GM20000 (cell line): ENCODE data around the gene CCL23.
"Not testable (repeated sequence)": the region's sequence is repeated elsewhere in the genome, so short reads cannot be mapped to it uniquely, and the experiment has no call there.

Experiments
- DNase-seq: peaks from one replicate; pipeline ENCODE4 v3.0.0; 2012; ENCODE audit warnings: low spot score
- CTCF ChIP-seq: IDR thresholded peaks from 2 replicates; pipeline ENCODE4 v1.5.1; 2012; ENCODE audit warnings: mild to moderate bottlenecking, control low read depth; ENCODE audit errors: extremely low read depth, missing control alignments

CCL23 gene

GRCh38 chr17:36024106-36024869, 6.5 kb upstream of the CCL23 start:
- no peak for DNase-seq
- no peak for TF ChIP-seq CTCF

DNA sequence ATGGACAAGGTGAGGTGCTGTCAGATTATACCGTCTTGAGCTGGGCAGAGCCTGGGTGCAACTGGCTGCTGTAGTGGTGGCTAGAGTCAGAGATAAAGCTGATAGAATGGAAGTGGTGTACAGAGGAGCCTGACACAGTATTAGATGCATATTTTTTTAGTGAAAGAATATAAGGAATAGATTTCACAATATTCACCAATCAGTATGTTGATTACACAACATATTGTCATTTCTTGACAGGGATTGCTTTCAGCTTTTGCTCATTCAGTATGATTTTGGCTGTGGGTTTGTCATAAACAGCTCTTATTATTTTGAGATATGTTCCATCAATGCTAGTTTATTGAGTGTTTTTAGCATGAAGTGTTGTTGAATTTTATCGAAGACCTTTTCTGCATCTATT, 1.7 kb upstream of the CCL23 start:
- no peak for DNase-seq
- no peak for TF ChIP-seq CTCF

GRCh38 chr17:36016555-36016954, 1.2 kb downstream of the CCL23 start:
- TF ChIP-seq CTCF: no peak

GRCh38 chr17:36015895-36016294, 1.9 kb downstream of the CCL23 start:
- DNase-seq: not testable (repeated sequence)

More at GRCh38 chr17:36016555-36016954, 1.2 kb downstream of the CCL23 start:
- no peak for DNase-seq

GRCh38 chr17:36014946-36015345, 2.8 kb downstream of the CCL23 start:
- TF ChIP-seq CTCF: no peak
- no peak for DNase-seq

DNA sequence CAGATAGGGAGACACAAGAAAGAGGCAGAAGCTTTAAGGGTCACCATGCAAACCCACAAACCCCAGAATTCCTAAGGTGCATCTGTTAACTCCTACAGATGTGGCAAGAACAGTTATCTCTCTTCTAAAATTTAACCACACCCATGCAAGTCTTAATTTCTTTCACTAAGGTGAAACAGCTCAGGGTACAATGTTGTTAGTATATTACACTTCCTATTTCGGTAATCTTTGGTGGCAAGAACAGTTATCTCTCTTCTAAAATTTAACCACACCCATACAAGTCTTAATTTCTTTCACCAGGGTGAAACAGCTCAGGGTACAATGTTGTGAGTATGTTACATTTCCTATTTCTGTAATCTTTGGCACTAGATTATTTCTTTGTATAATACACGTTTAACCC, 6.6 kb downstream of the CCL23 start:
- no peak for DNase-seq
- no peak for TF ChIP-seq CTCF

DNA sequence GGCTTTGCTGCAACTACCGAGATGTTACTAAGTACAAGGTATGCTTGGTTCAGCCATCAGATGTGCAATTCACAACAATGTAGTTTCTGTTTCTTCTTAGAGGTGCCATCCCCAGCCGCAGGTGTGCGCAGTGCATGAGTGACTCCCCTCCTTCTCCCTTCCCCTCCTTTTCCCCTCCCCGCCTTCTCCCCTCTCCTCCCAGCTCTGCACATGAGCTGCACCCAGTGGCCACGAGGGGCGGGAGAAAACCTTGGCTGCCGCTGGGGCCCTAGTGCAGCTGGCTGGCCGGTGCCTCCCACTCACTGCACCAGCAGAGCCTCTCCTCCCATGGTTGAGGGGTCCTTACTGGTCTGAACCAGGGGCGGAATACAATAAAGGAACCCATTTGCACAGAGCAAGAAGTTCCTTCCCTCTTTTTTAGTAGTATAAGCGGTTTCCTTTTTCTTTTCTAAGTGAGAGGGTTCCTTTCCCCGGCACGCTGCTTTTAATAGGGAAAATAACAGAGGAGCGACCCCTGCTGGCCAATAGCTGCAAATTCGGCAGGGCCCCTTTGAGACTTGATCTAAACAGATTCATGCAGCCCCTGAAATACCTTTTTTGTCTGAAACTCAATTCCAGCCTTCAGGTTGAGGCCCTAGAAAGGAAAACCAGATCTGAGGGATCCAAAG, 8.6 kb downstream of the CCL23 start:
- peak; percentile 32 for TF ChIP-seq CTCF
- DNase-seq: no peak
